ENCODE measurements around the gene FAM124B.
A peak's percentile ranks its signal among the peaks of the same experiment; 100 is the strongest.

FAM124B gene, protein sequence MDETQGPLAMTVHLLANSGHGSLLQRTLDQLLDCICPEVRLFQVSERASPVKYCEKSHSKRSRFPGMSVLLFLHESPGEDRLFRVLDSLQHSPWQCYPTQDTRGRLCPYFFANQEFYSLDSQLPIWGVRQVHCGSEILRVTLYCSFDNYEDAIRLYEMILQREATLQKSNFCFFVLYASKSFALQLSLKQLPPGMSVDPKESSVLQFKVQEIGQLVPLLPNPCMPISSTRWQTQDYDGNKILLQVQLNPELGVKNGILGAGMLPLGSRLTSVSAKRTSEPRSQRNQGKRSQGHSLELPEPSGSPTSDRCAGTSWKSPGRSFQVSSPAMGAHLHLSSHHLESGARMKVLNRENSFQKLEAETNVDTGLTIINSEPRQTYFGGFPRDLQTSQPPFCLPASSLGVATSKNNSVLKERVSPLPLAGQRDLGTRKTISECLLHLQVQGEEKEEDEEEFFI

DNA sequence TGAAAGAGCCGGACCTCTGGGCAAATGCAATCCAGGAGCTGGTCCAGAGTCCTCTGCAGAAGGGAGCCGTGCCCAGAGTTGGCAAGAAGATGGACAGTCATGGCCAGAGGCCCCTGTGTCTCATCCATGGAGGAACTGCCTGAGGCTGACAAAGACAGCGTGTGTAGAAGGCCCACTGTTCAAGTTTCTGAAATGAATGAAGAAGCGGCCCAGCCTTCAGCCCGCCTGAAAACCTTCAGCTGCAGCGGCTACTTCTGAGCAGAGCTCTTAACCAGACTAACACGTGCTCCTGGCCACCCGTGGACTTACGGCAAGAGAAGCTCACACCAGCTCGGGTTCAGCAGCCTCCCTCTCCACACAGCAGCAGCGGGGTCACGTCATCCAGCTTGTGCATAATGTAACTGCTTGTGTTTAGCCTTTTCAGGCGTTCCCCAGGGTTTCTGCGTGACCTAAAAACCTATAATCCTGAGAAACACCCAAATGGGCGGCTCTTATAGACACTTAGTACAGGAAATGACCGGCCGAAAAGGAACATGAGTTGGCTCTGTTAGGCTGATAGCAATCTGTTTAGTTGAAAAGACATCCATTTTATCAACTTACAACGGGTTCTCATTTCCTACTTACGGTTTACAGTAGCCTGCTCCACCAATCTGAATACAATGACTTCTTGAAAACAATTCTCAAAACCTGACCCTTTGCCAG is at the start of gene FAM124B:
Gene FAM124B, minus strand, starts transcription at position 467 of the 702 bp plus-strand sequence. Its CDS starts 339 bp downstream, at position 128.
- DNase-seq = peak; percentile 56

DNA sequence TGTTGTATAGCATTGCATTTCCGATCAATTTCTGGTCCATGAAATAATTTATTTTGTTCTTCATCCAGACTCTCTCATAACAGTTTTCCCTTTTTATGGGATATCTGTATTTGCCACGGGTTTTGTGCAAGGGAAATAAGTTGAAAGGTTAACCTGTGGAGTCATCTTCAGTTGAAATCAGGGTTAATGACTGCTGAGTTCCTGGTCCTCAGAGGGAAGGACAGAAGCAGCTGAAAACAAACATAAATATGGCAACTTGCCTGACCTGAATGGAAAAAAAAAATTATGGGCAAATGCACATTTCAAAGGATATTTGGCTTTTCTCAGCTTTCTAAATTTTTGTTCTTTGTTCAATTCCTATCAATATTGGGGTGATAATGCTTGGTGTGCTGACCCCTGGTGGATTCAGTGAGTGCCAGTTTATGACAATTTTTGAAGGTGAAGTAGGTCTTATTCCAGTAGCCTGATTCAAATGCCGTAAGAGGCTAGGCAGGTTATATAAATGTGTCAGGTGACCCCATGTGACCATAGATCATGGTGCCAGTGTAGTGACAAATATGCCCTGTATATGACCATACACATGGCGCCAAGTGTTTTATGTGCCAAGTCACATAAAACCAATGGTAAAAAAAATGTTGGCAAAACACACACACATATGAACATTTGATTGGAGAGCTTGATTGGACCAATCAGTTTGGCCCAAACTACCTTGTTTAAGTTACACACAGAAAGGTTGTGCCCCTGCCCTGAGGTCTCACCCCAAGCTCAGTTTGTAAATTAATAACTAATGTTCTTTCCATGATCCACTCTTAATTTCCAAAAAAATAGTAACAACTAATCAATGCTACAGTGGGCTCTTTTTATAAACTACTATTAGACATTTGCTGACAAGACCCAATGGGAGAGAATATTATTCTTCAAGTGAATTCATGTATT is 47.6 kb upstream of the FAM124B start:
- DNase-seq = no peak

DNA sequence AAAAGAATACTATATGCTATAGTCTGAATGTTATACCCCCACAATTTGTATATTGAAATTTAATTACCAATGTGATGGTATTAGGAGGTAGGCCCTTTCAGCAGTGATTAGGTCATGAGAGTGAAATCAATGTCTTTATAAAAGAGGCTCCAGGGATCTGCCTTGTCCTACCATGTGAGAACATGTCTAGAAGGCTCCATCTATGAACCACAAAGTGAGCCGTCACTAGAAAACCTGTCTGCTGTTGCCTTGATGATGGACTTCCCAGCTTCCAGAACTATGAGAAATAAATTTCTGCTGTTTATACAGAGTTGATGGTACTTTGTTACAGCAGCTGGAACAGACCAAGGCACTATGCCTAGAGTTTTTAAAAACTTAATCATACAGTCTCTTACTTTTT is 46.3 kb upstream of the FAM124B start:
- DNase-seq = no peak

DNA sequence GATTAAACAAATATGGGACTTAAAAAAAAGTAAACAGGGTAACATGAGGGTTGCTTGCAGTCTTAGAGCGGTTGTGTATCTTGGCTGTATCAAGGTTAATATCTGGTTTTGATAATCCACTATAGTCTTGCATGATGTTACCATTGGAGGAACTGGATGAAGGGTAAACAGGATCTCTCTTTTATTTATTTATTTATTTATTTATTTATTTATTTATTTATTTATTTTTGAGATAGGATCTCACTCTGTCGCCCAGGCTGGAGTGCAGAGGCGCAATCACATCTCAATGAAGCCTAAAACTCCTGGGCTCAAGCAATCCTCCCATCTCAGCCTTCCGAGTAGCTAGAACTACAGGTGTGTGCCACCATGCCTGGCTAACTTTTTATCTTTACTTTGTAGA is 42.9 kb upstream of the FAM124B start:
- no peak for DNase-seq

DNA sequence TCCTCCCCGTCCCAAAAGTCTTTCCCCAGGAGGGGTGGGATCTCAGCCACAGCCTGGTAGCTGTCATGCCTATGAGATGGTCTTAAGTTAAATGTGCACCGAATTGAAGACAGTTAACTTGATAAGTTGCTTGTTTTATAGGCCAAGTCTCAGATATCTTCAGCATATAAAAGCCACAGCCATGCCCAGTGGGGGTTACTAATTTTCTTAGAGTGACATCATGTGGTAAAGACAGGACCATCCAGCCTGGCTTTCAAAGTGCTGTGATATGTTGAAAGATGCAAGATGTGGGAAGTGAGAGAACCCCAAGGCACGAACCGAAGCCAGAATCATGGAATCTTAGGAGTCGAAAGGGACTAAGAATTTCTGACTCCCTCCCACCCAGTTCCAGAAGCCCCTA is 42.1 kb upstream of the FAM124B start:
- DNase-seq = no peak

DNA sequence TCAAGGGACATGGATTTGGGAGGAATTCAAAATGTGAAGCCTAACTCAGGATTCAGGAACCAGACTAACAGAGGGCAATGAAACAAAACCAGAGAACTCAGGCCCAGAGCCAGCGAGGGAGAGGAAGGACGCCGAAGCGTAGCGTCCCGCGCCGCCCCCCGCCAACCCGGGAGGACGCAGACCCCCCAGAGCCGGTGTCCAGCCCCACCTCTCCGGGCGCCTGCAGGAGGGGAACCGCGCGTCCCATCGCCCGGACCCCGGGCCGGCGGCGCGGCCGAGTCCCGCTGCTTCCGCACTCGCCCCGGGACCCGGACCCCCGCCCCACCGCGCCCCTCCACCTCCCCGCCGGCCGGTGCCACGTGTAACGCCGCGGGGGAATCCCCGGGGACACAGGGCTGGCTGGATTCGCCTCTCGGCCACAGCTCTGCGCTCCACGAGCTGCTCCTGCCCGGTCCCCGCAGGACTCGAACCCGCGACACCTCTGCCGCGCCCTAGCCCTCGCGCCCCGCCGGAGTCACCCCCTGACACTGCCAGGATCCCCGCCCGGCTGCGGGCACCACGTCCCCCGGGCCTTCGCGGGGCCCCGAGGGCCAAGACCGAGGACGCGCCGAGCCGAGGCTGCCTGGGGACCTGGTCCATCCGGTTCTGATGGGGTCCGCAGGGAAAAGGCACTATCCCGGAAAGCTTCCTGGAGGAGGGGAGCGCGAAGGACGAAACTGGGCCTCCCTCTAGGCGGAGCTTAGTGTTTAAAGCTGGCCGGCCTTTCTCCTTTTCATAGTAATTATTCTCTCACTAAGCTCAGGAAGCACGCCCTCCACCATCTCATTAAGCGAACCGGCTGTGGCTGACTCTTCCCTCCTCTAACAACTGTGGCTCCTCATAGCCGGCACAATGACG is 40.4 kb upstream of the FAM124B start:
- no peak for DNase-seq

DNA sequence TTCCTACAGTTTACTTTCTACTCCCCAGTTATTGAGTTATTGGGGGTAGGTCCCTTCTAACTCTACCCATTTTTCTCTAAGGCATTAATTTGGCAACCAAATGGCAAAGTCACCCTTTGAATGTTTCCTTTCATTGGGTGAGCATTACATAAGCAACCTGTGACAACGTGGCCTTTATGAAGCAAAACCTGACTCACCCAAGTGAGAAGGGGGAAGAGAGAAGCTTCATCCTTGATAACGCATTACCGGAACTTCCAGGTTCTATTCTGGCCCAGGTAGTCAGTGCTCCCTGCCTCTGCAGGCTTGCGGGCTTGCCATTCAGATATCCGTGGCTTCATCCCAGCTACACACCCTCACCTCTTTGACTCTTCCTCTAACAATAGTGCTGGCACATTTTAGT is 39.1 kb upstream of the FAM124B start:
- DNase-seq = no peak

DNA sequence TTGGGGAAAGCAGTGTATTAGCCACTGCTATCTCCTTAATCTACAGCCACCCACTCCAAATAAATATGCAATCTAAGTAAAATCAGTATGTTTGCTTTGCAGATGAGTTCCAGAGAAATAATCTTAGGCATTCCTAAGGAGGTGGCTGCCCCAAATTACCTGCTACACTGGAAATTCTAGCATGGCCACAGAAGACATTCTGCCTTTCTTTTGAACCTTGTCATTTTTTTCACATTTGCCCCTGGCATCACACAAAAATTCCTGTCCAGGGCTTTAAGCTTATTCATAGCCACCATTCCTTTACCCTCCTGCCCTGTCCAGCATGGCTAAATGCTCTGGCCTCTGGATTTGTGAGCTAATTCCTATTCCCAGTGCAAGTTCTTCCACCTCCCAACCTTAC is 36.8 kb upstream of the FAM124B start:
- DNase-seq = no peak

DNA sequence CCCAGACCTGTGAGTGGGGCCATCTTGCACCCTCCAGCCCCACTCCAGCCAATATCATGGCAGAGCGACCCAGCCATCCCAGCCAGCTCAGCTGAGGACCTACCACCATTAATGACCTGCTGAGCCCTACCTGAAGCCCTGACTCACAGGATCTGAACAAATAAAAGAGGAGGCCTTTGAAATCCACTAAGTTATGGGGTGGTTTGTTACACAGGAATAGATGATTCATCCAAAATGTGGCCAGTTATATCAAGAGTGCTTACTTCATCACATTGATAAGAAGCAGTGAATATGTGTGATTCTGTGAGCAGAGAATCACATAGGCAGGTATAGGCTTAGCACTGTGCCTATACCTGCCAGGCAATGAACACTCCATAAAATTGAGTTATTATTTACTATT is 34.7 kb upstream of the FAM124B start:
- no peak for DNase-seq

DNA sequence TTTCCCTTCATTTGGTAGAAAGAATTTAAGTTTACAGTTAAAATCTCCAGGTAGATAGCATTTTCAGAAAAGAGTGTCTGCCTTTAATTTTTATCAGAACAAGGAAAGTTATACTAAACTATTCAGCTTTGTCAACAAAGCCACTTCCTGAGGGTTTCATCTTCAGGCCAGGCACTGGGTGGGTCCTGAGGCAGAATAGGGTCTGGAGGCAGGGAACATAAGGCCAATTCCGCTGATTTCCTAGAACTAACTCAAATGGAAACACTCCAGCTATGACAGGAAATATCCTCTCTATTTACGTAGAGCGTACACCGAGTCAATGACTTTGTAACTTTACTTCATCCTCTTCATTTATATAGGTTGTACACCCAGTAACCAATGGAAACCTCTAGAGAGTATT is 32.7 kb upstream of the FAM124B start:
- no peak for DNase-seq

DNA sequence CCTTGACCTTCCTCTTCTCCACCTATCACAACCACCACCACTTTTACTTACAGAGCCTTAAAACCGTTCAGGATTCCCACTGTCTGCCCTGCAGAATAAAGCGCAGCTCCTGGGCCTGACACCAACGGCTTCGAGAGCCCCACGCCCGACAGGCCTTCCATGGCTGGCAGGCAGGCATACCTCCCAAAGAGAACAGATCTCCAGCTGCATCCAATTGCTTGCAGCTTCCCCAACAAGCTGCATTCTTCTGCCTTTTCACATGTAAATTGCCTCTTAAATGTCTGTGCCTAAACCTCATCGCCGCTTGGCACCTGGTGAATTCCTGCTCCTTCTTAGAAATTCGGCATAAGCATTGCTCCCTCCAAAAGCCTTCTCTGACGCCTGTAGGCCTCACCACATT is 31.5 kb upstream of the FAM124B start:
- DNase-seq = no peak

DNA sequence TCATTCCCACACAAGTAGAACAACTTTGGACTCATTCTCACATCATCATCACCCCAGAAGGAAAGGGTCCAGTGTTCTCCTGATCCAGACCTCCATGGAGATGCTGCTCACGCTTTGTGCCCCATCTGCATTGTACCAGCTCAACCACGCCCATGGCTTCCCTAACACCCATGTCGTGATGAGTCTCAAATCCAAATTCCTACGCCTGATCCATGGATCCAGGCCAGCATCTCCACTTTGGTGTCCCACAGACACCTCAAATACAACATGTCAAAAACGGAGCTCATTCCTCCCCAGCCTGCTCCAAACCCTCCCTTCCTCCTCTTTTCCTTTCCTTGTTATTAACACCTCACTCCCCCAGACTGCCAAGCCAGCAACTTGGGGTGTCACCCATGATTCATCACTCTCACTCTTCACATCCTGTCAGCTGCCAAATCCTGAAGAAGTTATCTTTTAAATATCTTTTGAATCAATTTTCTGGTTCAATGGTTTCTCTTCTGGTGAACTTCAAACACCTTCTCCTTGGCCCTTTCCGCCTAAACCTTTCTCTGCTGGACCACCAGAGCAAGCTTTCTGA is 30.2 kb upstream of the FAM124B start:
- no peak for DNase-seq

DNA sequence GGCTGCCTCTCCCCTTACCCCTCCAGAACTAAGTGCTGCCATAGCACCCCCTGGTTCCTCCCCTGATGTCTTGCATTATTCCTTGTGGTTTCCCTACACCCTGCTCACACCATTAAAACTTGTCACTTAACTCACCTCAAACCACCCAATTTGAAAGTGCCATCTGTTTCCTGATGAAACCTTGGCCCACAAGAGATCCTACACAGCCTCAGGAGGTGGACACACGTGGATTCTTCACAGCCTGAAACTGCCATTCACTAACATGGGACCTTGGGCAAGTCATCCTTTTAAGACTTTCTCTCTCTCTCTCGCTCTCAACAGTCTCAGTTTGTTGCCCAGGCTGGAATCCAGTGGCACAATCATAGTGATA is 27.5 kb upstream of the FAM124B start:
- DNase-seq = no peak

DNA sequence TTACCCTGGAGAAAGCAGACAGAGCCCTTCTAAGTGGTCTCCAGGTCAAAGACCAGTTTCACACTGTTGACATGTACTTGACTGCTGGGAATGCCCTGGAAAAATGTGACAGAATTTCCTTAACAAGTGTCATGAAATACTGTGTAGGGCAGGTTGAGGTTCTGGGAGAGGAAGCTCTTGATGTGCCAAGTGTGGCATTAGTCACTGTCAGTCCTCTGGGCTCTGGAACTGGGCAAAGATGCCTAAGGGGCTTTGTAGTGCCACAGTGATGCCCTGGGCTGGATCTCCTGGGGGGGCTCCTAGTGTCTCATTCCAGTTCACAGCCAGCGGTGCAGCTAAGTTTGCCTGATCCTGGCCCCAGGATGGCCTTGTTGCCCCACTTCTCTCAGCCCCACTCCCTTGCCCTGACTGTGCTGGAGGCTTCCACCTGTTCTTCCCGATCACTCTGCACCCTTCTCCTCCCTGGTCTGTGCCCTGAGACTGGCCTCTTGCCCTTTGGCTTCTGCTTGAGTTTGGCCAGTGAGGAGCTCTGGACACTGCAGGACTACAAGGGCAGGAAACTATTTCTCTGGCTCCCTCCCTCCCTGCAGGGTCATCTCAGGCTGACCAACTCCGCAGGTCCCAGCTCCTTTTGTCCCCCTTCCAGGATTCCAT is 27.0 kb upstream of the FAM124B start:
- no peak for DNase-seq

DNA sequence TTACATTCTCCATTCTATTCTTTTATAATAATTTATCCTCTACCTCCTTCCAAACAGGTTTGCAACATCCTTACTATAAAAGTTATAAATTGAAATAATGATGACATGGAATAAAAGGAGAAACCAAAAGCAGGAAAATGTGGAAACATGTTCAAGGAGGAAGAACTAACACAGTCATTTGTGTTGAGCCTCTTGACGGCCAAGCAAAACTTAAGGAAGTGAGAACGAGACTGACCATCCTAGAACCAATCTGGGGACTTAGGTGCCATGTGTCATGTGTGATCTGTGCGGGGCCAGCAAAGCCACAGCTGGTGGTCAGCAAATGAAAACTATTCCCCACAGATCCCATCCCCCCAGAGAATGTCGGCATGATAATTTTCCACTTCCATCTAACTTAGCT is 25.6 kb upstream of the FAM124B start:
- no peak for DNase-seq

DNA sequence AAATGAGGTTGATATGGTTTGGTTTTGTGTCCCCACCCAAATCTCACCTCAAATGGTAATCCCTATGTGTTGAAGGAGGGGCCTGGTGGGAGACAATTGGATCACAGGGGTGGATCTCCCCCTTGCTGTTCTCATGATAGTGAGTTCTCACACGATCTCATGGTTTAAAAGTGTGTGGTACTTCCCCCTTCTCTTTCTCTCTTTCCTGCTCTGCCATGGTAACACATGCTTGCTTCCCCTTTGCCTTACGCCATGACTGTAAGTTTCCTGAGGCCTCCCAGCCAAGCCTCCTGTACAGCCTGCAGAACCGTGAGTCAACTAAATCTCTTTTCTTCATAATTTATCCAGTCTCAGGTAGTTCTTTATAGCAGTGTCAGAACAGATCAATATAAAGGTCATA is 24.7 kb upstream of the FAM124B start:
- no peak for DNase-seq

DNA sequence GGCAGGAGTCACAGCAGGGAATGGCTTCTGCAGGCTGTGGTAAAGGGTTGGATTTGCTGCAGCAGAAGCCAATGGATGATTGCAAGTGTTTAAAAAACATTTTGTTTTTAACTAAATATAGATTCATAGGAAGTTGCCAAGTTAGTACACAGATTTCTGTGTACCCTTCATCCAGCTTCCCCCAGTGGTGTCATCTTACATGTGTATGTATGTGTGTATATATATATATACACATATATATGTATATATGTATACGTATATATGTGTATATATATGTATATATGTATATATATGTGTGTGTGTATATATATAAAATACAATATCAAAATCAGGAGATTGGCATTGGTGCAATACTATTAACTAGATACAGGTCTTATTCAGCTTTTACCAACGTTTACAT is 19.2 kb upstream of the FAM124B start:
- DNase-seq = no peak

DNA sequence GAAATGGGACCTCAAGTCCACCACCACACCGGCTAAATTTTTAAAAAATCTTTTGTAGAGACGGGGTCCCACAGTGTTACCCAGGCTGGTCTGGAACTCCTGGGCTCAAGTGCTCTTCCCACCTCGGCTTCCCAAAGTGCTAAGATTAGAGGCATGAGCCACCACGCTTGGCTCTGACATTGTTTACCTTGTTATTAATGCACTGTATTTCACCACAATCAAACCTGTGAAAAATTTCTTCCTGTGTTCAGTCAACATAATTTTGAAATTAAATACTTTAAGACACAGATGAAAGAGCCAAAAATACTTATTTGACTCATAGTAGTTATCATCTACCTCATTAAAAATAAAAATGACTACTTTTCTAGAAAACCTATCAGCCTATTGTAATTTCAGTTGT is 16.0 kb upstream of the FAM124B start:
- DNase-seq = no peak

DNA sequence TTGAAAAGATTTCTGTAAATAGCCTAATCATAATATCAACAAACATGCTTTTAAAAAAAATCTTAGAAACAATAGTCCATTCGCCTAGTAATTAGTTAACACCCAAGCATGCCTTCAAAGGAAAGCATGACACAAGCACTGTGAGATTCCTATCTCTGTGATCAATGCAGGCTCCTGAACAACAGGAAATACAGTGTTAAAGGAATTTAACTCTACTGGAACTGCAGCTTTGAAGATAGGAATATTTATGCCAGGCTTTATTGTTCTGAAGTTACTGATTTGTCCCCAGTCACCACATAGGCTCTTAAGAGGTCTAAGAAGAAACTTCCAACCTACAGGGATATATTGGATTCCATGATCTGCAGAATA is 15.4 kb upstream of the FAM124B start:
- DNase-seq = no peak

DNA sequence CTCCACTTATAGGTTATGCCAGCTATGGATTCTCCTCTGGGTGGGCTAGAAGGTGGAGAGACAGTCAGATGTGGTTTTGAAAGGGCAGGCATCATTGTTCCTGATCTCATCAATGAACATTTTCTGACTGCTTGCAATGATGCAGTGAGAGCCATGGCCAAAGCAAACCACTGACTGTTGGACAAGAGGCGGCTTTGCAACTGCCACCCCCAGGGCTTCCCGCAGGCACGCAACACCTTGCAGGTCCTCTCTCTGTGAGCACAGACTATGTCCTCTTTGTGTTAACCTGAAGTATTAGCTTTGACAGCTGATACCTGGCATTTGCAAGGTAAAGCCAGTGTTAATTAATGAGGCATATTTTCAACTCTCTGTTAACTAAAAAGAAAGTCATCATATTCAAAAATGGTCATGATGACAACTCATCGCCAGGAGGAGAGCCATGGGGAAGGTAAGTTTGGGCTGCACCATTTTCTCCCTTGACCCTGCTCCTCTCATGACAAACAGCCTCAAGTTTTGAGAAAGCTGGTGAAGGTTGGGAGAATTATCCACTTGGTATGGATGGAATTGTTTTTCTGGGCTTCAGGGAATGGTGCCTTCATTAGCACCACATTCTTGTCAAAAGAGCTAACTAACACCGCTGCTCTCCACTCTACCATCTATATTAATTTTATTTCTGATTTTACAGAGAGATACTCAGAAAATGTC is 14.9 kb upstream of the FAM124B start:
- DNase-seq = no peak

DNA sequence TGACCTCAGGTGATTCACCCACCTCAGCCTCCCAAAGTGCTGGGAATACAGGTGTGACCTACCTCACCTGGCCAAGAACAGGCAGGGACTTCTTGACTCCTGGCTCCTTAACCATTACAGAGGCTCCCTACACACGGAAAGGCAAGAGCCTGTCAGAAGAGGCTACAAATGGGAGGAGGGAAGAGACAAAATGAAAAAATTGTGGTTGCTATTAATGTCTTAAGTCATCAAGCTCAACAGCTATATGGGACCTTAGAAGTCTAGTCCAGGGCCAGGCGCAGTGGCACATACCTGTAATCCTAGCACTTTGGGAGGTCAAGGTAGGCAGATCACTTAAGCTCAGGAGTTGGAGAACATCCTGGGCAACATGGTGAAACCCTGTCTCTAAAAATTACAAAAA is 11.5 kb upstream of the FAM124B start:
- DNase-seq = no peak

All from stimulated activated CD8-positive, alpha-beta memory T cell treated with anti-CD3 and anti-CD28 coated beads, Interleukin-4, amount 100 ng/mL, for 48 hours (primary cell).